ENCODE data around the gene ARPC5L. TPM values are rescaled to one million over a fixed set of nuclear protein-coding genes. Genes with fewer than 3 reads are reported as not detected.

Gene ARPC5L
- total RNA-seq, 1 donor from 2014 or later, result 57.0 TPM

DNA sequence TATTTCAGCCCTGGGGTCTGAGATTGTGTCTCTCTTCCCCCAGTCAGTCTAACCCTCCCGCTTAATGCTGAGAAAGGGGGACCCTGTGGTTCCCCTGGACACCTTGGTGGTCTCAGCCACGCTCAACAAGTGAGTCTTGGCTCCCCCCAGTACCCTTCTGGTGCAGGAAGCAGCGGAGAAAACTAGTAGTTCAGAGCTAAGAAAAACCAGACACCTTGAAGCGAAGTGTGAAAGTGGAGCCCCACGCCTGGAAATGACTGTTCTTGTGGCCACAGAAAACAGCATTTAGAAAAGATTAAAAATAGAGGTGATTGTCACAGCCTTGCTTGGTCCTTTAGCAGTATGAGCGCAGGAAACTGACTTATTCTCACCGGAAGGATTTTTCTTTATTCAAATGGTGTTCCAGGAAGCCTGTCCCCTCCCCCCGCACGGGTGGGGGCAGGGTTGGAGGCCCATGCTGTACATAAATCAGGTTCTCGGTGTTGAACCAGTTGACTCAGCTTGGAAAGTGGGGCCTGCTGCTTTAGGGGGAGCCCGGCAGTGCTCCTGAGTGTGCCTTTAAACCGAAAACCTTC, 8.1 kb downstream of the ARPC5L start:
- TF ChIP-seq, protein P1, sequence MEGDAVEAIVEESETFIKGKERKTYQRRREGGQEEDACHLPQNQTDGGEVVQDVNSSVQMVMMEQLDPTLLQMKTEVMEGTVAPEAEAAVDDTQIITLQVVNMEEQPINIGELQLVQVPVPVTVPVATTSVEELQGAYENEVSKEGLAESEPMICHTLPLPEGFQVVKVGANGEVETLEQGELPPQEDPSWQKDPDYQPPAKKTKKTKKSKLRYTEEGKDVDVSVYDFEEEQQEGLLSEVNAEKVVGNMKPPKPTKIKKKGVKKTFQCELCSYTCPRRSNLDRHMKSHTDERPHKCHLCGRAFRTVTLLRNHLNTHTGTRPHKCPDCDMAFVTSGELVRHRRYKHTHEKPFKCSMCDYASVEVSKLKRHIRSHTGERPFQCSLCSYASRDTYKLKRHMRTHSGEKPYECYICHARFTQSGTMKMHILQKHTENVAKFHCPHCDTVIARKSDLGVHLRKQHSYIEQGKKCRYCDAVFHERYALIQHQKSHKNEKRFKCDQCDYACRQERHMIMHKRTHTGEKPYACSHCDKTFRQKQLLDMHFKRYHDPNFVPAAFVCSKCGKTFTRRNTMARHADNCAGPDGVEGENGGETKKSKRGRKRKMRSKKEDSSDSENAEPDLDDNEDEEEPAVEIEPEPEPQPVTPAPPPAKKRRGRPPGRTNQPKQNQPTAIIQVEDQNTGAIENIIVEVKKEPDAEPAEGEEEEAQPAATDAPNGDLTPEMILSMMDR (IDR thresholded peaks at IDR 0.05; ENCODE audit: insufficient read depth, low read depth, low read length), result no peak
- TF ChIP-seq EZH2 (IDR thresholded peaks at IDR 0.05; ENCODE audit: insufficient read depth, low read length), result no peak
- peaks cover 29% of the 10 kb centered on the region for H3K4me1 Mint-ChIP-seq (ENCODE audit: low read depth, unreplicated experiment)
- DNase-seq (ENCODE audit: low read depth) (no peak), FAIRE-seq (no peak)
- Histone ChIP-seq H3K27ac (ENCODE audit: low read depth, low read length) (peak overlapping the region; percentile 96), H3K4me1 (ENCODE audit: insufficient read depth, low read length) (peaks cover 24% of the 10 kb centered on the region), H3K9ac (ENCODE audit: low read length) (peak overlapping the region; percentile 99), H3K4me2 (ENCODE audit: low read length) (peak overlapping the region; percentile 96), H2AFZ (ENCODE audit: low read depth, low read length) (peak overlapping the region; percentile 9), H3K4me3 (ENCODE audit: insufficient read depth, low read depth, low read length) (peak overlapping the region; percentile 94), H3K27me3 (ENCODE audit: insufficient read depth, low read length) (no peaks in the 10 kb centered on the region), H3K9me3 (ENCODE audit: insufficient read depth, low read depth, low read length) (no peaks in the 10 kb centered on the region), H3K36me3 (ENCODE audit: insufficient read depth, low read length) (peaks cover 7% of the 10 kb centered on the region), H4K20me1 (ENCODE audit: insufficient read depth, low read length) (peaks cover 52% of the 10 kb centered on the region), H3K79me2 (ENCODE audit: insufficient read depth, low read length) (peaks cover 79% of the 10 kb centered on the region)
- no peaks in the 10 kb centered on the region for H3K27me3 Mint-ChIP-seq (ENCODE audit: low read depth, unreplicated experiment)
- peaks cover 7% of the 10 kb centered on the region for H3K36me3 Mint-ChIP-seq (ENCODE audit: low read depth, unreplicated experiment)
- H3K4me3 Mint-ChIP-seq (ENCODE audit: unreplicated experiment), result peak overlapping the region; percentile 90
- H3K27ac Mint-ChIP-seq (ENCODE audit: unreplicated experiment), result peak overlapping the region; percentile 91
- no peaks in the 10 kb centered on the region for H3K9me3 Mint-ChIP-seq (ENCODE audit: unreplicated experiment)

DNA sequence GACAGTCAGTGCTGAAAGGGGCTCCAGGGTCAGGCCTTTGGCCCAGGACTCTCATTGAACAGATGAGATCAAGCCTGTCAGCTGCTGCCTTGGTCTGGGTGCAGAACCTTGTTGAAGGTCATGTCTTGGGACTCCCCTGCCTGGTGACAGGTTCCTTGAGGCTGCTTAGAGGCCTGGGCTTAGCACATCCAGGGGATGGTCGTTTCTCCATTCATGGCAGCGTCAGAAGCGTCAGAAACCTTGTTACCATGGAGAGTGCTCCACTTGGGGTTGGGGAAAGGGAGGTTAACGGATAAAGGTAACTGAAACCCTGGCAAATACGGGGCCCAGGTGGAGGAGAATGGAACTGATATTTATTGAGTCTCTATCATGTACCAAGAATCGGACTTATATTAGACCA, 8.8 kb downstream of the ARPC5L start:
- no peak for FAIRE-seq
- peak overlapping the region; percentile 90 for H3K4me3 Mint-ChIP-seq (ENCODE audit: unreplicated experiment)
- H3K4me2 ChIP-seq (ENCODE audit: low read length), result peak overlapping the region; percentile 96
- TF ChIP-seq EZH2 (IDR thresholded peaks at IDR 0.05; ENCODE audit: insufficient read depth, low read length), result no peak
- TF ChIP-seq, protein P1 (IDR thresholded peaks at IDR 0.05; ENCODE audit: insufficient read depth, low read depth, low read length), result no peak
- H4K20me1 ChIP-seq (ENCODE audit: insufficient read depth, low read length), result peaks cover 59% of the 10 kb centered on the region
- no peak overlapping the region for H2AFZ ChIP-seq (ENCODE audit: low read depth, low read length)
- peak overlapping the region; percentile 96 for H3K27ac ChIP-seq (ENCODE audit: low read depth, low read length)
- H3K4me1 Mint-ChIP-seq (ENCODE audit: low read depth, unreplicated experiment), result peaks cover 29% of the 10 kb centered on the region
- no peaks in the 10 kb centered on the region for H3K27me3 ChIP-seq (ENCODE audit: insufficient read depth, low read length)
- DNase-seq (ENCODE audit: low read depth), result no peak
- peaks cover 12% of the 10 kb centered on the region for H3K36me3 ChIP-seq (ENCODE audit: insufficient read depth, low read length)
- peaks cover 86% of the 10 kb centered on the region for H3K79me2 ChIP-seq (ENCODE audit: insufficient read depth, low read length)
- peak overlapping the region; percentile 94 for H3K4me3 ChIP-seq (ENCODE audit: insufficient read depth, low read depth, low read length)
- no peaks in the 10 kb centered on the region for H3K27me3 Mint-ChIP-seq (ENCODE audit: low read depth, unreplicated experiment)
- peaks cover 10% of the 10 kb centered on the region for H3K36me3 Mint-ChIP-seq (ENCODE audit: low read depth, unreplicated experiment)
- peaks cover 24% of the 10 kb centered on the region for H3K4me1 ChIP-seq (ENCODE audit: insufficient read depth, low read length)
- no peaks in the 10 kb centered on the region for H3K9me3 Mint-ChIP-seq (ENCODE audit: unreplicated experiment)
- H3K27ac Mint-ChIP-seq (ENCODE audit: unreplicated experiment), result peak overlapping the region; percentile 91
- H3K9me3 ChIP-seq (ENCODE audit: insufficient read depth, low read depth, low read length), result no peaks in the 10 kb centered on the region
- H3K9ac ChIP-seq (ENCODE audit: low read length), result peak overlapping the region; percentile 99

GRCh38 chr9:124871156-124871561, 9.2 kb downstream of the ARPC5L start:
- Histone ChIP-seq H3K4me3 (ENCODE audit: insufficient read depth, low read depth, low read length) (peak overlapping the region; percentile 94), H3K9ac (ENCODE audit: low read length) (peak overlapping the region; percentile 99), H3K79me2 (ENCODE audit: insufficient read depth, low read length) (peaks cover 87% of the 10 kb centered on the region), H3K27me3 (ENCODE audit: insufficient read depth, low read length) (no peaks in the 10 kb centered on the region), H3K4me1 (ENCODE audit: insufficient read depth, low read length) (peaks cover 24% of the 10 kb centered on the region), H3K36me3 (ENCODE audit: insufficient read depth, low read length) (peaks cover 13% of the 10 kb centered on the region), H3K4me2 (ENCODE audit: low read length) (peak overlapping the region; percentile 96), H2AFZ (ENCODE audit: low read depth, low read length) (no peak overlapping the region), H3K9me3 (ENCODE audit: insufficient read depth, low read depth, low read length) (no peaks in the 10 kb centered on the region), H3K27ac (ENCODE audit: low read depth, low read length) (no peak overlapping the region), H4K20me1 (ENCODE audit: insufficient read depth, low read length) (peaks cover 63% of the 10 kb centered on the region)
- DNase-seq (ENCODE audit: low read depth) (no peak), FAIRE-seq (no peak)
- H3K9me3 Mint-ChIP-seq (ENCODE audit: unreplicated experiment), result no peaks in the 10 kb centered on the region
- TF ChIP-seq EZH2 (IDR thresholded peaks at IDR 0.05; ENCODE audit: insufficient read depth, low read length), result no peak
- TF ChIP-seq, protein P1 (IDR thresholded peaks at IDR 0.05; ENCODE audit: insufficient read depth, low read depth, low read length), result no peak
- H3K4me3 Mint-ChIP-seq (ENCODE audit: unreplicated experiment), result peak overlapping the region; percentile 90
- peaks cover 29% of the 10 kb centered on the region for H3K4me1 Mint-ChIP-seq (ENCODE audit: low read depth, unreplicated experiment)
- peak overlapping the region; percentile 36 for H3K27ac Mint-ChIP-seq (ENCODE audit: unreplicated experiment)
- H3K36me3 Mint-ChIP-seq (ENCODE audit: low read depth, unreplicated experiment), result peaks cover 10% of the 10 kb centered on the region
- H3K27me3 Mint-ChIP-seq (ENCODE audit: low read depth, unreplicated experiment), result no peaks in the 10 kb centered on the region
